CD4-positive, alpha-beta T cell treated with Interleukin-4 for 1 hour (primary cell): ENCODE data around the gene ST6GALNAC5.
"Not testable (repeated sequence)": the region's sequence is repeated elsewhere in the genome, so short reads cannot be mapped to it uniquely, and the experiment has no call there.

Experiments used
- DNase-seq, 2 donors: peaks; one replicate each; pipeline ENCODE4 v3.0.0-alpha.2; 2020 to 2022

ST6GALNAC5 gene

GRCh38 chr1:76868154-76868882, 1.0 kb downstream of the ST6GALNAC5 start:
- no peak for DNase-seq

- no peak for DNase-seq
Observed at GRCh38 chr1:76868916-76869315, 1.6 kb downstream of the ST6GALNAC5 start.

- DNase-seq: no peak
Observed at GRCh38 chr1:76870037-76870436, 2.8 kb downstream of the ST6GALNAC5 start.

- DNase-seq: no peak
Observed at GRCh38 chr1:76871355-76871974, 4.2 kb downstream of the ST6GALNAC5 start.

GRCh38 chr1:76872944-76873343, 5.7 kb downstream of the ST6GALNAC5 start:
- no peak for DNase-seq

GRCh38 chr1:76876655-76877395, 9.5 kb downstream of the ST6GALNAC5 start:
- no peak for DNase-seq

- not testable (repeated sequence) for DNase-seq
Observed at GRCh38 chr1:76879014-76879413, 11.7 kb downstream of the ST6GALNAC5 start.

GRCh38 chr1:76881762-76882161, 14.5 kb downstream of the ST6GALNAC5 start:
- DNase-seq: no peak

- DNase-seq: no peak
Observed at GRCh38 chr1:76891931-76892622, 24.8 kb downstream of the ST6GALNAC5 start.

- DNase-seq: no peak
Observed at GRCh38 chr1:76892675-76893074, 25.4 kb downstream of the ST6GALNAC5 start.

GRCh38 chr1:76901158-76901767, 34.0 kb downstream of the ST6GALNAC5 start:
- peak; percentile 34 to 36 for DNase-seq

GRCh38 chr1:76905876-76906595, 38.8 kb downstream of the ST6GALNAC5 start:
- DNase-seq: no peak

GRCh38 chr1:76909311-76909710, 42.0 kb downstream of the ST6GALNAC5 start:
- DNase-seq: no peak

GRCh38 chr1:76919085-76919484, 51.8 kb downstream of the ST6GALNAC5 start:
- no peak for DNase-seq

GRCh38 chr1:76921590-76921989, 54.3 kb downstream of the ST6GALNAC5 start:
- DNase-seq: no peak

- DNase-seq: no peak
Observed at GRCh38 chr1:76925825-76926224, 58.5 kb downstream of the ST6GALNAC5 start.

- DNase-seq: no peak
Observed at GRCh38 chr1:76928522-76928921, 61.2 kb downstream of the ST6GALNAC5 start.

- DNase-seq: no peak
Observed at GRCh38 chr1:76929136-76929535, 61.9 kb downstream of the ST6GALNAC5 start.

- DNase-seq: no peak
Observed at GRCh38 chr1:76933847-76934815, 66.9 kb downstream of the ST6GALNAC5 start.

GRCh38 chr1:76938304-76938703, 71.0 kb downstream of the ST6GALNAC5 start:
- DNase-seq: no peak
